ENCODE data around the gene SYNE3.

SYNE3 gene

DNA sequence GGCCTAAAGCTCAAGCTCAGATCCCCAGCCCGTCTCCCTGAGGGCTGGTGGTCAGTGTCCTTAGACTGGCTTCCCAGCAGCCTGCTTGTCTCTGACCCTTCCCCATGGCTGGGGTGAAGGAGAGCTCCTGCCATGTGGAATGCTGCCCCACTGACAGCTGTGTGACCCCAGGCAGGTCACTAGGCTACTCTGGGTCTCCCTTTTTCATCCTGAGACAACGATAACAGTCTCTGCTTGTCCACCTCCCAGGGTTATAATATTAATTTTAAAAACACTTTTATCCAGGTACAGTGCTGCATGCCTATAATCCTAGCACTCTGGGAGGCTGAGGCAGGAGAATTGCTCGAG, 47.3 kb downstream of the SYNE3 start:
- no peak for DNase-seq

DNA sequence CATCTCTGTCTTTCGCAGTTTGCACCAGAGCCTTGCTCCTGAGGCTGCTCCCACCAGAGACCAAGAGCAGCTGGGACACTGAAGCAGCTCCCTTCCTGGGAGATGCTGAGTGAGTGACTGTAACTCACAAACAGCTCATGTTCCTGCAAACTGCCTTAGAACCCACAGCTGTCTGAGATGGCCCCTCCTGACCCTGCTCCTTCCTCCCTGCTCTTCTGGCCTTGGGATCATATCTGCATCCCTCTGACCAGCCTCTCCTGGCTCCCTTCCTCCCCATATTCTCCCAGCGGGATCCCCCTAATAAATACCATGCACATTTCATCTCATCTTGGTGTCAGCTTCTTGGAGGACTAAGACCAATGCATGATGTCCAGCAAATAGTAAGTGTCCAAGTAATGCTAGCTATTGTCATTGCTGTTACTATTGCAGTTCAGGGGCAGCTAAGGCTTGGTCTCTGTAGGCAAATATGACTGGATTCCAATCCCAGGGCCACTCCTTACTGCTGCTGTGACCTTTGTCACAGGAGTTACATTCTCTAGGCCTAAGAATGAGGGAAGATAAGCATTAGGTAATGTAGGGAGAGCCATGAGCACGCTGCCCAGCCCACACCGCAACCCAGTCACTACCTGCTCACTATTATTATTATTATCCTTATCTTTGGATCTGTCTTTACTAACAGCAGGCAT, 47.9 kb downstream of the SYNE3 start:
- DNase-seq, result no peak

DNA sequence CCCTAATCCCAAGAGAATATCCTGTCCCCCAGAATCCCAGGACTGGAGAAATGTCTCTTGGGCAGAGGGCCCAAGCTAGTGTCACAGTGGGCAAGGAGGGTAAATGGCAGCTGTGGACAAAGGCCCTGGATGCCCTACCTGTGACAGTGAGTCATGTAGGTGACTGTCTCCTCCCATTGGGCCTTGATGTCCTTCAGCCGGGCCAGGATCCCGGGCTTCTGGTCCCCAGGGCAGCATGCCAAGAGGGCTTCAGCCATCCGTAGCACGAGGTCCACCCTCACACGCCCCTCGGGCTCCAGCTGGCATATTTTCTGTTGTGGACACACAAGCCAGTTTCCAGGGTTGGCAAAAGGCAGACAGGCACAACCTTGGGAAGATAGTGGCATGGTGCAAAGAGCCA, 48.8 kb downstream of the SYNE3 start:
- no peak for DNase-seq

DNA sequence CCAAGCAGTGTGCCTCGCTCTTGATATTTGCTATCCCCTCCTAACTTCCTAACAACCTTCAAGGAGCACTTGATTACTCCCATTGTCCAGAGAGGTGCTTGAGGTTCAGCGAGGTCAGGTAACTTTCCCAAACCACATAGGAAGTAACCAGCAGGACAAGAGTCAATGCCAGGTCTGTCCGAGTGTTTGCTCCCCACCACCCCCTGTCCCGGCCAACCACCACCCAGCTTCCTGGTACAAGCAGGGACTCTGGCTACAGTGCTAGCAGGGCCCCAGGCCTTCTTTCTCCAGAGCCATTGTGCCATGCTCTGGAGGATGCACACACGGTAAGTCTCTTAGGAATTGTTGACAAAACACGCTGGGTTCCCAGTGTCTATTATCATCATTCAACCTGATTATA, 49.2 kb downstream of the SYNE3 start:
- no peak for DNase-seq

Measured in stimulated activated naive CD4-positive, alpha-beta T cell treated with Interleukin-2 at 50 U/mL for 16 hours (primary cell).